Measurements from ENCODE around the gene CEACAM1. TPM values are rescaled to one million over a fixed set of nuclear protein-coding genes. Genes with fewer than 3 reads are reported as not detected.
A peak's percentile ranks its signal among the peaks of the same experiment; 100 is the strongest.
"Not testable (repeated sequence)": the region's sequence is repeated elsewhere in the genome, so short reads cannot be mapped to it uniquely, and the experiment has no call there.

Gene CEACAM1
- total RNA-seq, result 1 to 10 TPM; 1.7 to 2.4 TPM
- long read RNA-seq, partial matches to known transcripts, result 1 of 2 reads
- long read RNA-seq, other reads (novel, unspliced or antisense), result 1 of 2 reads

DNA sequence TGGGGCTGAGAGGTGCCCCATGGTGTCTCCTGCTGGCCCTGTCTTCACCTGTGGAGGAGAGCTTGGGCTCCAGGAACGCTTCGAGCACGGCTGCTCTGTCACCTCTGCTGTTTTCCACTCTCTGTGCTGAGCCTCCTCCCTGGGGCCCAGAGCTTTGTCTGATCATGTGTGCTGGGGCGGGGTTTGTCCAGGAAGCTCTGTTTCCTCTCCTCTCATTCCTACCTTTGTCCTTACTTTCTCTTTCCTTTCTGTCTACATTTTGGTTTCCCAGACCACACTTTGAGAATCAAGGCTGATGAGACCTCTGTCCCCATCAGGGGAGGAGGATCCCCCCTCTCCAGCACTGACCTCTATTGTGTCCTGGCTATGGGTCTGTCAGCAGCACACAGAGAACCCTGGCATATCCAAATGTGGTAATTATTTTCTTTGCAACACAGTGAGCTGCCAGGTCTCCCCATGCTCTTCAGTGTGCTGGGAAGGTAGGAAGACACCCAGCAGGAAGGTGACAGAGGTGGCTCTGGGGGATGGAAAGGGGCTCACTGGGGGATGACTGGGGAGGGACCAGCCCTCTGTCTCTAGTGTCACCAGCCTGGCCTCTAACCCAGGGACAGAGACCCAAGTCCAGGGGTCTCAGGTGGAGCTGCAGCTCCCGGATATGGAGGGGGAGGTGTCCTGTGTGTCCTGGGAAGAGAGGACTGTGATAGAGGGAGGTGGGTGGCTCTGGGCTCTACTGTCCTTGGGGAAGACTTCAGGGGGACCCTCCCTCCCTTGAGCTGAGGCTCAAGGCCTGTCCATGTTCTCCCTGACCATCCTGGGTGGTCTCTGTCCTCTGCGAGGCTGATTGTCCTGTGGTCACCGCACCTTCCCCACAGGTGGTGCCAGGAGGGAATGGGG, at the start of gene CEACAM1:
Gene CEACAM1 (minus strand): TSS at position 128 of the 894 bp plus-strand sequence. CDS start 107 bp downstream, at position 21.
- intact Hi-C loops (cut with DNase I), result loop anchor here (1.0 to 2.0 kb wide), 2 partner anchors 78 kb away; no protein-coding TSS in a partner anchor
- DNase-seq, result peak; percentile 53
- ATAC-seq, result peak; percentile 66 to 71

GRCh38 chr19:42577016-42577415, 48.7 kb upstream of the CEACAM1 start:
- ATAC-seq, result no peak
- DNase-seq, result no peak
- intact Hi-C loops (cut with DNase I), result no loop called here

DNA sequence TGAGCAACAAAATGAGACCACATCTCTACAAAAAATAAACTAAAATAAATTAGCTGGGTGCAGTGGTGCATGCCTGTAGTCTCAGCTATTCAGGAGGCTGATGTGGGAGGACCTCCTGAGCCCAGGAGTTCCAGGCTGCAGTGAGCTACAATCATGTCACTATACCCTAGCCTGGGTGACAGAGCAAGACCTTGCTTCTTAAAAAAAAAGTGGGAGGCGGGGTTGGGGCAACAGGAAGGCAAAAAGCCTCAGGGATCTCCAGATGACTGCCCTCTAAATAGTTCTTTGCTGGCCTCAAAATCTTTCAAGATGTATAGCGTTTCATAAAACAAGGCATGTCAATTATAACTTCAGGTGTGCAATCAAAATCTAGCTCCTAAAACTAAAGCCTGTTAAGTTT, 48.0 kb upstream of the CEACAM1 start:
- intact Hi-C loops (cut with DNase I), result no loop called here
- DNase-seq (no peak), ATAC-seq (no peak)

GRCh38 chr19:42573642-42574041, 45.4 kb upstream of the CEACAM1 start:
- DNase-seq, result no peak
- ATAC-seq, result no peak
- intact Hi-C loops (cut with DNase I), result no loop called here

DNA sequence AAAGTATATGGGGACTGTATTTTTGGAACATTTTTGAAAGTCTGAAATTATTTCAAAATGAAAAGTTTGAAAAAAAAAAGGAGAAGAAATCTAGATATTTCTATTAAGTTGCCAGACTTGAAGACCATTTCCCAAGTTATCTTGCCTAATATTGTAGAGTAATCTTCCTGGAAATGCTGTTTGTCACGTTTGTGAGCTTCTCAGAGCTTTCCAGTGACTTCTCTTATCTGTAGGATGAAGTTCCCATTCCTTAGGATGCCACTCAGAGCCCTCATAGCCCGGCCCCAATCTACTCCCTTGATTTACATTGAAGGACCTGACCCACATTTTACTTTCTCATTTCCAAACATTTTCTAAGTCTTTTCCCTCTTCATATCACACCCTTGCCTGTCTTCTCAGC, 42.8 kb upstream of the CEACAM1 start:
- ATAC-seq (no peak), DNase-seq (no peak)
- intact Hi-C loops (cut with DNase I), result no loop called here

DNA sequence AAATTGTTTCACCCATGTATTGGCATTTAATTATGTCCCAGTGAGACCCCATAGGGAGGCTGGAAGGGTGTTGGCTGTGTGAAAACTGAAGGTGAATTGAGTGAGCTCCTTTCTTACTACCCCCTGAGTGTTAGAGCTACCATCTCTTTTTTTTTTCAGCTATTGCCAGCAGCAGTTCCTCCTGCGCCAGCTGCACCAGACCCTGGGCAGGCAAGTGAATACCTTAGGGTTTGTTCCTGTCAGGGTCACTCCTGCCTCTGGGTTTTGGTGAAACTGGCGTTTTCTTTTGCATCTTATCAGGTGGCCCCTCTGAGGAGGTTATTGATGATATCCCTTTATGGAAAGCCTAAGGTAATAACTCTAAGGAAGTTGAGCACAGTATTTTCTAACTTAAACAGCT, 40.9 kb upstream of the CEACAM1 start:
- intact Hi-C loops (cut with DNase I), result no loop called here
- ATAC-seq, result no peak
- no peak for DNase-seq

DNA sequence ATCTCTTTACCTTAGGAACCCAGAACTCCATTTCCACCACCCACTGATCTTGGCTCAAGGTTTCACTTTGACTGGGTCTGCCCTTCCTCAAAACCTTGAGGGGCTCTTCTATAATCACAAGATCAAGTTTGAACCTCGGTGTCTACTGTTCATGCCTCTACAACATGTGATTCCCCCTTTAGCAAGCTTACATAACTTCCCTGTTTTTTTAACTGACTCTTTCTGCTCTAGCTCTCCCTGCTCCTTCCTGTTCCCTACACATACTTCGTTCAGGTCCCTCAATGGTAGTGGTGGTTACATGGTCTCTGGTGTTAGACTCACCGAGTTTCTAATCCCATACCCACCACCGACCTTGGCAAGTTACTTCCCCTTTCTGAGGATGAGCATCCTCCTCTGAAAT, 39.7 kb upstream of the CEACAM1 start:
- no peak for DNase-seq
- intact Hi-C loops (cut with DNase I), result no loop called here
- ATAC-seq, result no peak

- no peak for ATAC-seq
- intact Hi-C loops (cut with DNase I), result no loop called here
Observed at GRCh38 chr19:42567567-42567966, 39.3 kb upstream of the CEACAM1 start.

DNA sequence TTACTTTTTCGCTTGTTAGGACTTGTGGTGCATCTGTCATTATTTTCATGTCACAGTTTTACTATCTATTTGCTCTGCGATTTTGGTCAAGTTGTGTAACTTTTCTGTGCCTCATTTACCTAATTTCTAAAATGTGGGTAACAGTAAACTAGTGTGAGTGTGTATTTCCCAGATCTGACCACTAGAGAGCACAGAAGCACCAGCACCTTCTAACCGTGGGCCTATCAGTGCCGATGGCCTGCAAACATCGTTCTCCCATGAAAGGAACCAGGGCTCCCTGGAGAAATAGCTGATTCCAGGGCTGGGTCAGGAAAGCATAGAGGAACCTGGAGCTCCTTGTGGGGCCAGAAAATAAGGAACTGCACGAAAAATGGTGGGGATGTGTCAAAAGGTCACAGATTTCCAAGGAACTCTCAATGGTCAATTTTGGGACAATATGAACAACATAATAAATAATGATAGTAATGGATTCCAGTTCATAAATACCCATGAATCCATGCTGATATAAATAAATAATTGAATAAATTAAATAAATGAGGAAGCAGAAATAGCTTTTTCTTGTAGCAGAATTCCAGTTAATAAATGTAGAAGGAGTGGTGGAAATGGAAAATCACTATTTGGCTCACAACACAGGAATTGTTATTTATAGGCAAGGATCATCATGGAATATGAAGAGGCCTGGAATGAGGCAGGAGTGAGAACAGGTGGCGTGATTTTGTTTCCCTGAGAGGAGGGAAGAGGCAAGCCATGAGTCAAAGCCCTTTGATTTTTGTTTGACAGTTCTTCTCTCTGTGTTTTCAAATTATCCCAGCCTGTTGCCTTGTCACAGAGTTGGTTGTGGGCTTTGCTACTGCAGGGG, 35.3 kb upstream of the CEACAM1 start:
- DNase-seq (no peak), ATAC-seq (peak; percentile 76 to 85)
- intact Hi-C loops (cut with DNase I), result no loop called here

More at GRCh38 chr19:42567567-42567966, 39.3 kb upstream of the CEACAM1 start:
- no peak for DNase-seq

- intact Hi-C loops (cut with DNase I), result no loop called here
- no peak for DNase-seq
- no peak for ATAC-seq
Observed at GRCh38 chr19:42561512-42561911, 33.2 kb upstream of the CEACAM1 start.

GRCh38 chr19:42560731-42561130, 32.5 kb upstream of the CEACAM1 start:
- ATAC-seq (no peak), DNase-seq (no peak)
- intact Hi-C loops (cut with DNase I), result no loop called here

DNA sequence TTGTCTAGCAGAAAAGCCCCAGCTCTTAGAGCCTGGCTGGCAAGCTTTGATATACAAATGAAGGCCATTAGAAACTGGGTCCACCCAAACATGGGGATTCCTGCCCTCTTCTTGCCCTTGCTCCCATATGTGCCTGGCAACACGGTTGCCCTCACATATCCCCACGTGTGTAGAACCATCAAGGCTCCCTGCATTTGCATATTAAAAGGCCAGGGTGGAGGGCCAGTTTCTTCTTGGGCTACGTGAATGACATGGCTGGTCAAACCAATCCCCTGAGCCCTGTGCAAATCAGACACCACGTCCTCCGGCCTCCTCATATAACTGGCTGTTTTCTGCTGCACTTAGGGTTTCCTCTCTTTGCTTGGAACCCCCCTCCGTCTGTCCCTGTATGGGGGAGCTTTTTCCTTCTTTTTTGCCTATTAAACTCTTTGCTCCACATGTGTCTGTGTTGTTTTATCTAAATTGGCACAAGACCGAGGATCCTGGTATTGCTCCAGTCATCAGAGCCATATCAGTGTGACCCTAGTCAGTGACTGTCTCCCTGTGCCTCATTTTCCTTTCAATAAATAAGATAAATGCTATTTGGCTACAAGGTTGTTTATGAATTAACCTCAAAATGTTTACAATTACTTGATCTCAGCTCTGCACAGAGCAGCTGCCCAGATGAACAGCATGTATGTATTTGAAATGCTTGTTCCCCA, 30.3 kb upstream of the CEACAM1 start:
- no peak for ATAC-seq
- intact Hi-C loops (cut with DNase I), result no loop called here
- no peak for DNase-seq

- ATAC-seq; intact Hi-C loops (cut with DNase I); DNase-seq: not testable (repeated sequence)
Observed at GRCh38 chr19:42557386-42557871, 29.1 kb upstream of the CEACAM1 start.

DNA sequence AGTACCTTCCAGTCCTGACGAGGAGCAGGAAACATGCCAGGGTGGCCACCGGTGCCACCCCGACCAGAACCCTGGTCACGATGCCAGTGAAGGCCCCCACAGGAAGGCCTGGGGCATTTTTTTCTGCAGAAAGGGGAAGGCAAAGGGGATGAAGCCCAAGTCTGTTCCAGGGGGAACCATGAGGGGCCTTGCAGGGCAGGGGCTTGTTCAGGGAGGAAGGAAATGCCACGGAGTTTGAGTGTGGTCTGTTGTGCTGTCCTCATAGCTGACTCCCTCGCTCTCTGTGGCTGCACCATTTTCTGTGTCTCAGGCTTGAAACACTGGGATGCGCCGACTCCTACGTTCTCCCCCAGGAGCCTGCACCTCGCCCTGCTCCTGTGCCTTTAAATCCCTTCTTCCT, 27.5 kb upstream of the CEACAM1 start:
- DNase-seq (no peak), ATAC-seq (peak in 1 of 2 donors; percentile 25)
- intact Hi-C loops (cut with DNase I), result no loop called here

GRCh38 chr19:42555317-42555716, 27.0 kb upstream of the CEACAM1 start:
- intact Hi-C loops (cut with DNase I), result no loop called here
- DNase-seq (no peak), ATAC-seq (peak; percentile 39 to 58)

GRCh38 chr19:42554046-42554575, 25.8 kb upstream of the CEACAM1 start:
- ATAC-seq (no peak), DNase-seq (no peak)
- intact Hi-C loops (cut with DNase I), result no loop called here

DNA sequence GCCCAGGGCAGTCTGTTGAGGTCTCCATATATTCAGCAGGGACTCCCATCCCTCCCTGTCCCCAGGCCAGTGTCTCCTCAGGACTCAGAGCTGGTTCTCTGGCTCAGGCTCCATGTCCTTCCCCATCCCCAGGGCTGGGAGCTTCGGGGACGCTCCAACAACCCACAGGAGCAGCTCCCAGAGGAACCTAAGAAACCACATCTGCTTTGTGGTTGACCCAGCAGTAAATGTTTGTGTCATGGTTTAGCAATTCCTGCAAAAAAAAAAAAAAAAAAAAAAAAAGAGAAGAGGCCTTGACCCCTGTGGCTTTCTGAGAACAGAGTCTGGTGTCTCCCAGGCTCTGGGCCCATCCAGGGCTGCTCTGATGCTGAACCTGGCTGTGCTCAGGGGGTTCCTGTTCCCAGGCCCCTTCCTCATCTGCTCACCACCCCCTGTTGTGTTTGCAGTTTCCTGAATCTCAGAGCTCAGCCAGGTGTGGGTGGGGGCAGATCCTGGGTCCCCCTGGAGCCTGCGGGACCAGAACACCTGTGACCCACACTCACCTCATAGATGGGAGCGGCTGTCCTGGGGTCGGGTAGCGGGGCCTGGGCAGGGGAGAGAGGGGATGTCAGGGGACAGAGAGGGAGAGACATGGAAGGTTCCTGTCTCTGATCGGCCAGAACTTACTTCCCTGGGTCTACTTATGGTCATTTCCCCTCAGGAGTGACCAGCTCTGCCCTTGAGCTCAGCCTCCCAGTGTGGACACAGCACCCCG, 25.2 kb upstream of the CEACAM1 start:
- DNase-seq, result no peak
- intact Hi-C loops (cut with DNase I), result no loop called here
- peak; percentile 58 to 72 for ATAC-seq

All from left cardiac atrium (tissue), 4 donors.